Liver (tissue), 9 donors: ENCODE data around the gene PRKCSH. TPM values are rescaled to one million over a fixed set of nuclear protein-coding genes. Genes with fewer than 3 reads are reported as not detected.
A peak's percentile ranks its signal among the peaks of the same experiment; 100 is the strongest.

Experiments
- DNase-seq: peaks from one replicate; pipeline ENCODE4 v3.0.0-alpha.2; 2017; ENCODE audit warnings: low spot score
- H3K27ac ChIP-seq, 2 donors: one replicate each; pipeline ENCODE4 v1.7.0; 2013; ENCODE audit warnings: inconsistent platforms in 2 of 2, low read length in 2 of 2, control low read depth in 1 of 2, low read depth in 1 of 2, mild to moderate bottlenecking in 1 of 2
- H3K27me3 ChIP-seq, 4 donors: one replicate each; pipeline versions ENCODE4 v1.6.1 to v1.7.0; 2013; ENCODE audit warnings: low read length in 3 of 4, inconsistent platforms in 1 of 4, mild to moderate bottlenecking in 1 of 4, moderate library complexity in 1 of 4; ENCODE audit not compliant: control insufficient read depth in 4 of 4, insufficient read depth in 4 of 4
- H3K36me3 ChIP-seq, 4 donors: one replicate each; pipeline versions ENCODE4 v1.6.1 to v1.7.0; 2013; ENCODE audit warnings: low read length in 3 of 4, mild to moderate bottlenecking in 3 of 4, low read depth in 1 of 4, moderate library complexity in 1 of 4; ENCODE audit not compliant: control insufficient read depth in 4 of 4, insufficient read depth in 3 of 4
- H3K4me1 ChIP-seq, 4 donors: one replicate each; pipeline versions ENCODE4 v1.6.1 to v1.7.0; 2013; ENCODE audit warnings: low read length in 3 of 4, mild to moderate bottlenecking in 3 of 4, moderate library complexity in 1 of 4; ENCODE audit not compliant: control insufficient read depth in 4 of 4, insufficient read depth in 4 of 4
- H3K4me3 ChIP-seq, 3 donors: one replicate each; pipeline versions ENCODE4 v1.6.1 to v1.7.0; 2013; ENCODE audit warnings: low read length in 3 of 3, control low read depth in 1 of 3, low read depth in 1 of 3, mild to moderate bottlenecking in 1 of 3
- H3K9ac ChIP-seq, 2 donors: one replicate each; pipeline ENCODE4 v1.7.0; 2013; ENCODE audit warnings: low read length in 2 of 2, mild to moderate bottlenecking in 2 of 2, moderate library complexity in 2 of 2, control low read depth in 1 of 2, low read depth in 1 of 2
- H3K9me3 ChIP-seq, 4 donors: one replicate each; pipeline versions ENCODE4 v1.6.1 to v1.7.0; 2013; ENCODE audit warnings: low read length in 3 of 4; ENCODE audit not compliant: control insufficient read depth in 4 of 4
- FOXA1 ChIP-seq: IDR thresholded peaks from 2 replicates; pipeline ENCODE4 v1.6.1; 2016; ENCODE audit warnings: antibody characterized with exemption
- NR2F2 ChIP-seq: IDR thresholded peaks from 2 replicates; pipeline ENCODE4 v1.6.1; 2016; ENCODE audit warnings: antibody characterized with exemption
- RAD21 ChIP-seq, 2 donors: IDR thresholded peaks; 2 replicates each; pipeline ENCODE4 v1.6.1; 2016; ENCODE audit warnings: antibody characterized with exemption in 2 of 2, mild to moderate bottlenecking in 2 of 2
- RXRA ChIP-seq, 2 donors: IDR thresholded peaks; 2 replicates each; pipeline ENCODE4 v1.6.1; 2017 to 2018; ENCODE audit warnings: antibody characterized with exemption in 2 of 2, mild to moderate bottlenecking in 1 of 2
- TAF1 ChIP-seq: conservative IDR thresholded peaks from 2 replicates; pipeline ENCODE4 v1.6.1; 2016; ENCODE audit warnings: antibody characterized with exemption, mild to moderate bottlenecking
- WGBS: extraction: QIAGEN DNeasy Blood & Tissue Kit; methylation state at CpG from one replicate; pipeline ENCODE4 v1.1.7; 2013; 5-methylcytosine and 5-hydroxymethylcytosine counted together
- polyA plus RNA-seq, 2 donors: library from polyadenylated mRNA; stranded (reverse) in 1 of 2; unstranded in 1 of 2; fragments of 200-250 nt in 1 of 2; fragments of >200 nt in 1 of 2; fragmentation: Nextera tagmentation in 1 of 2; extraction: Ambion mirVana in 1 of 2; gene quantifications; one replicate each; pipeline versions ENCODE4 v1.2.1 to v1.2.3, GENCODE V29; 2013 to 2015
- total RNA-seq, 2 donors: library from RNA; depleted of rRNA; stranded (reverse); fragments of >200 nt; gene quantifications; one replicate each; pipeline ENCODE4 v1.2.3, GENCODE V29; 2014
- TF ChIP-seq, protein P1 (sequence below): fragments of 150-350 bp; IDR thresholded peaks from 2 replicates; pipeline ENCODE4 v1.5.1; 2017; ENCODE audit warnings: improper control_type of control experiment, low read depth, low read length; ENCODE audit not compliant: missing input control
- TF ChIP-seq, protein P2 (sequence below): IDR thresholded peaks from 2 replicates; pipeline ENCODE4 v1.6.1; 2016; ENCODE audit warnings: antibody characterized with exemption, mild to moderate bottlenecking
- TF ChIP-seq, protein P3 (sequence below): IDR thresholded peaks from 2 replicates; pipeline ENCODE4 v1.6.1; 2016; ENCODE audit warnings: antibody characterized with exemption
- donor health status: healthy.
- donor health status: healthy.
- donor health status: healthy.
- donor health status: healthy.
- donor health status: healthy.

The PRKCSH gene
- total and polyA plus RNA-seq, 4 donors, result 42.9 to 165 (median 78.3) TPM

DNA sequence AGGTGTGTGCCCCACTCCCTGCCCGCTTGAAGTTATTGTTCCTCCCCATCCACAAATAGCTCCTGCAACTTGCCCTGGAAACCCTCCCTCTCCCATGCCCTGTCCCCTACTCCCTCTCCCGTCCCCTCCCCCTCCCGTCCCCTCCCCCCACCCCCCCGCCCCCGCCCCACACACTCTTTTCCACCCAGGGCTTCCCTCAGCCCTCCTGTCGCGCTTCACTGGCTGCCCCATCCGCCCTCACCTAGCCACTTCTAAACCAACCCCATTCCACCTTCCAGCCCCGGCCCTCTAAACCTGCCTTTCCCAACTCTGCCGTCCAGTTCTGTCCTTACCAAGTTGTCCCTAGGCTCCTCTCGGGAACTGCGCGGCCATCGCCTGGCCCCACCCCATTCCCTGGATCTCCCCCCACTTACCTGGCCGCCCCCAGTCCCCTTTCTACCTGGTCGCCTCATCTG lies 17.3 kb upstream of the PRKCSH start:
- no peaks in the 10 kb centered on the region for H3K27me3 ChIP-seq
- peaks cover 0 to 2% (median 0%) of the 10 kb centered on the region in 4 donors for H3K9me3 ChIP-seq
- H3K36me3 ChIP-seq, result no peaks in the 10 kb centered on the region
- H3K4me3 ChIP-seq, result peak overlapping the region; percentile 49 to 84 (median 78)
- 19% methylated on average over 16 of the region's 16 CpGs for WGBS
- H3K4me1 ChIP-seq, result peaks cover 6 to 23% (median 12%) of the 10 kb centered on the region in 4 donors
- no peak for DNase-seq
- TF ChIP-seq, protein P1, sequence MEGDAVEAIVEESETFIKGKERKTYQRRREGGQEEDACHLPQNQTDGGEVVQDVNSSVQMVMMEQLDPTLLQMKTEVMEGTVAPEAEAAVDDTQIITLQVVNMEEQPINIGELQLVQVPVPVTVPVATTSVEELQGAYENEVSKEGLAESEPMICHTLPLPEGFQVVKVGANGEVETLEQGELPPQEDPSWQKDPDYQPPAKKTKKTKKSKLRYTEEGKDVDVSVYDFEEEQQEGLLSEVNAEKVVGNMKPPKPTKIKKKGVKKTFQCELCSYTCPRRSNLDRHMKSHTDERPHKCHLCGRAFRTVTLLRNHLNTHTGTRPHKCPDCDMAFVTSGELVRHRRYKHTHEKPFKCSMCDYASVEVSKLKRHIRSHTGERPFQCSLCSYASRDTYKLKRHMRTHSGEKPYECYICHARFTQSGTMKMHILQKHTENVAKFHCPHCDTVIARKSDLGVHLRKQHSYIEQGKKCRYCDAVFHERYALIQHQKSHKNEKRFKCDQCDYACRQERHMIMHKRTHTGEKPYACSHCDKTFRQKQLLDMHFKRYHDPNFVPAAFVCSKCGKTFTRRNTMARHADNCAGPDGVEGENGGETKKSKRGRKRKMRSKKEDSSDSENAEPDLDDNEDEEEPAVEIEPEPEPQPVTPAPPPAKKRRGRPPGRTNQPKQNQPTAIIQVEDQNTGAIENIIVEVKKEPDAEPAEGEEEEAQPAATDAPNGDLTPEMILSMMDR, result no peak
- TF ChIP-seq RAD21 (IDR thresholded peaks at IDR 0.05), result no peak
- H3K27ac ChIP-seq, result no peak overlapping the region
- no peak overlapping the region for H3K9ac ChIP-seq

DNA sequence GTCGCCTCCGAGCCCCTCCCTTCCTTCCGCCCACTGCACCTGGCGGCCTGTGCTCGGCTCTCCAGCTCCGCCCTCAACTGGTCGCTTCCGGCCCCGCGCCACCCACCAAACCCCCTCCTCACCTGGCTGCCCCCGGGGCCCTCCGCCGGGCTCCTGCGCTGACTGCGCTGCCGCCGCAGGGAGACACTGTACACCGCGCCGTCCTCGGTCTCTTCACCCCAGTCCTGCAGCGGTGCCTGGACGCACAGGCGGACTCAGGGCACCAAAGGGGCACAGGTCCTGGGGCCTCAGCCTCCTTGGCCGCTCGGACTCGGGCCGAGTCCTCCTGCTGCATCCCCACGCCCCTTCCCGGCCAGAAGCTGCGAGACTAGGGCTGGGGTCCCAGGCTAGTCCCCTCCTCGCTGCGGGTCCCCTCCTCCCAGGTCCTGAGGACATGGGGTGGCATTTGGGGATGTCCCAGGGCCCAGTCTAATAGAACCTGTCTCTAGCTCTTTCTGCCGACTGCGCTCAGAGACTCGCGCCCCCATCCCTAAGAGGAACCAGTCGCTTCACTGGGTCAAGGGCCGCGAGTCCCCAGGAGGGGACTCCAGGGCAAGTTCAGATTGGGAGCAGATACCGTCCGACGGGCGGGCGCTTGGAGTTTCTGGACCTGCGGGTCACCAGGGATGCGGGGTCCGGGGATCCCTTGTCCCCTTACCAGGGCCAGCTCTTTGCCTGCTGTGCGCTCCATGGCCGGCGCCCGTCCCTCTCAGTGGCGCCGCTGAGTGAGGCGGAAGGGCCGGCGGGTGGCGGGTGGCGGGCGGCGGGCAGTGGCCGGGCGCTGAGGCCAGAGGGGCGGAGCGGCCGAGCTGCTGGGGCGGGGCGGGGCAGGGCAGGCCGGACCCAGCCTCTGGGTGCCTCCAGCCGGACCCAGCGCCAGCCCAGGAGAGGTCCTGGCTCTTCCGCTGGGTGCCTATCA lies 16.6 kb upstream of the PRKCSH start, which contains the start of gene RGL3:
Gene RGL3, minus strand, starts transcription at position 766 of the 958 bp plus-strand sequence. Its CDS starts 36 bp downstream, at position 730.
- H3K4me1 ChIP-seq, result peaks cover 7 to 23% (median 12%) of the 10 kb centered on the region in 4 donors
- H3K4me3 ChIP-seq, result peak within 1 kb of the TSS; percentile 49 to 84 (median 78)
- H3K36me3 ChIP-seq, result no peaks in the 10 kb centered on the region
- peak within 1 kb of the TSS; percentile 2 to 28 for H3K27ac ChIP-seq
- TF ChIP-seq RXRA (IDR thresholded peaks at IDR 0.05), result peak in 1 of 2 donors; percentile 29
- no peak for TF ChIP-seq FOXA1
- TF ChIP-seq, protein P1, result peak; percentile 11
- TF ChIP-seq TAF1, result peak; percentile 38
- DNase-seq, result no peak
- WGBS, result 1% methylated on average over 72 of the region's 72 CpGs
- H3K27me3 ChIP-seq, result no peaks in the 10 kb centered on the region
- no peak within 1 kb of the TSS for H3K9ac ChIP-seq
- peaks cover 0 to 2% (median 0%) of the 10 kb centered on the region in 4 donors for H3K9me3 ChIP-seq

DNA sequence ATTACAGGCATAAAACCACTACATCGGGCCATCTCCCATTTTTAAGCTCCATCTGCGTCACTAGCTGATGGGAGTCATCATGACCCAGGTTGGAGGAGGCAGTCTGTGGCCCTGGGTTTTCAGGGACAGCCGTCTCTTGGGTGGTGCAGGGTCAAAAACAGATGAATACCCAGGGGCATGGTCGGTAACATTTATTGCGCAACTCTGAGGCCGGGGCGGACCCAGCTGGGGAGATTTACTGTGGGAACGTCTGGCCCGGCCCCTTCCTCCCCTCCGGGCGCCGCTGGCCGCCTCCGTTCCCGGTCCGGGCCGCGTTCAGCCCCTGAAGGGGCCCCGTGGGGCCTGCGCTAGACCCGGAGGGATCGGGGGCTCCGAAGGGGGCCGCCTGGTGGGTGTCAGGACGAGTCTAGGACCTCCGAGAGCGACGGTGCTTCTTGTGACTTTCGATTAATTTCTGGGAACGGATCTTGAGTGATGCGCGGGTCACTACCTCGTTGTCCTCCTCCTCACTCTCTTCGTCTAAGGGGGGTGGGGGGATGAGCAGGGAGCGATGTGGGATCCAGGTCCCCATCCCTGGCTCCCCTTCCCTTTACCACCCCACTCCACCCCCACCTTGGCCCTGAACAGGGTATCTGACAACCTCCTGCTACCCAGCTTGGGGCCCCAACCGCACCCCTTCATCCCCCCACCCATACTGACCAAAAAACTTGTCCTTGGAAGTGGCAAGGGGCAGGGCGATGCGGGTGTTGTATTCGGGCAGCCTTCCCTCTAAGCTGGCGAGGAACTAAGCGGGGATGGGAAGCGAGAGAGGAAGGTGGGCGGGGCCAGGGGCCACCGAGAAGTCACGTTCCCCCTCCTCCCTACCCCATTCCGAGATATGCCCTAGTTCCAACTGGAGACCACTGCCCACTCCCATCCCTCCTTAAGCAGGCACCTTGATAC lies 14.7 kb upstream of the PRKCSH start:
- peaks cover 8 to 23% (median 12%) of the 10 kb centered on the region in 4 donors for H3K4me1 ChIP-seq
- H3K36me3 ChIP-seq, result no peaks in the 10 kb centered on the region
- H3K9ac ChIP-seq, result no peak overlapping the region
- WGBS, result 9% methylated on average over 46 of the region's 46 CpGs
- H3K9me3 ChIP-seq, result peaks cover 0 to 2% (median 0%) of the 10 kb centered on the region in 4 donors
- H3K4me3 ChIP-seq, result peak overlapping the region in 1 of 3 donors; percentile 41
- no peak overlapping the region for H3K27ac ChIP-seq
- DNase-seq, result no peak
- H3K27me3 ChIP-seq, result no peaks in the 10 kb centered on the region
- TF ChIP-seq, protein P2, sequence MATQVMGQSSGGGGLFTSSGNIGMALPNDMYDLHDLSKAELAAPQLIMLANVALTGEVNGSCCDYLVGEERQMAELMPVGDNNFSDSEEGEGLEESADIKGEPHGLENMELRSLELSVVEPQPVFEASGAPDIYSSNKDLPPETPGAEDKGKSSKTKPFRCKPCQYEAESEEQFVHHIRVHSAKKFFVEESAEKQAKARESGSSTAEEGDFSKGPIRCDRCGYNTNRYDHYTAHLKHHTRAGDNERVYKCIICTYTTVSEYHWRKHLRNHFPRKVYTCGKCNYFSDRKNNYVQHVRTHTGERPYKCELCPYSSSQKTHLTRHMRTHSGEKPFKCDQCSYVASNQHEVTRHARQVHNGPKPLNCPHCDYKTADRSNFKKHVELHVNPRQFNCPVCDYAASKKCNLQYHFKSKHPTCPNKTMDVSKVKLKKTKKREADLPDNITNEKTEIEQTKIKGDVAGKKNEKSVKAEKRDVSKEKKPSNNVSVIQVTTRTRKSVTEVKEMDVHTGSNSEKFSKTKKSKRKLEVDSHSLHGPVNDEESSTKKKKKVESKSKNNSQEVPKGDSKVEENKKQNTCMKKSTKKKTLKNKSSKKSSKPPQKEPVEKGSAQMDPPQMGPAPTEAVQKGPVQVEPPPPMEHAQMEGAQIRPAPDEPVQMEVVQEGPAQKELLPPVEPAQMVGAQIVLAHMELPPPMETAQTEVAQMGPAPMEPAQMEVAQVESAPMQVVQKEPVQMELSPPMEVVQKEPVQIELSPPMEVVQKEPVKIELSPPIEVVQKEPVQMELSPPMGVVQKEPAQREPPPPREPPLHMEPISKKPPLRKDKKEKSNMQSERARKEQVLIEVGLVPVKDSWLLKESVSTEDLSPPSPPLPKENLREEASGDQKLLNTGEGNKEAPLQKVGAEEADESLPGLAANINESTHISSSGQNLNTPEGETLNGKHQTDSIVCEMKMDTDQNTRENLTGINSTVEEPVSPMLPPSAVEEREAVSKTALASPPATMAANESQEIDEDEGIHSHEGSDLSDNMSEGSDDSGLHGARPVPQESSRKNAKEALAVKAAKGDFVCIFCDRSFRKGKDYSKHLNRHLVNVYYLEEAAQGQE, result no peak
- TF ChIP-seq, protein P1, result no peak
- TF ChIP-seq, protein P3, sequence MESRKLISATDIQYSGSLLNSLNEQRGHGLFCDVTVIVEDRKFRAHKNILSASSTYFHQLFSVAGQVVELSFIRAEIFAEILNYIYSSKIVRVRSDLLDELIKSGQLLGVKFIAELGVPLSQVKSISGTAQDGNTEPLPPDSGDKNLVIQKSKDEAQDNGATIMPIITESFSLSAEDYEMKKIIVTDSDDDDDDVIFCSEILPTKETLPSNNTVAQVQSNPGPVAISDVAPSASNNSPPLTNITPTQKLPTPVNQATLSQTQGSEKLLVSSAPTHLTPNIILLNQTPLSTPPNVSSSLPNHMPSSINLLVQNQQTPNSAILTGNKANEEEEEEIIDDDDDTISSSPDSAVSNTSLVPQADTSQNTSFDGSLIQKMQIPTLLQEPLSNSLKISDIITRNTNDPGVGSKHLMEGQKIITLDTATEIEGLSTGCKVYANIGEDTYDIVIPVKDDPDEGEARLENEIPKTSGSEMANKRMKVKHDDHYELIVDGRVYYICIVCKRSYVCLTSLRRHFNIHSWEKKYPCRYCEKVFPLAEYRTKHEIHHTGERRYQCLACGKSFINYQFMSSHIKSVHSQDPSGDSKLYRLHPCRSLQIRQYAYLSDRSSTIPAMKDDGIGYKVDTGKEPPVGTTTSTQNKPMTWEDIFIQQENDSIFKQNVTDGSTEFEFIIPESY, result no peak
- no peak for TF ChIP-seq TAF1
- TF ChIP-seq NR2F2, result no peak
